Natural killer cell (primary cell): ENCODE measurements around the gene MRPL27. TPM values are rescaled to one million over a fixed set of nuclear protein-coding genes. Genes with fewer than 3 reads are reported as not detected.

Experiments used
- ATAC-seq, 3 donors: fragments of 150-1000 bp in 2 of 3; fragments of 200-7000 bp in 1 of 3; cut with Tn5 transposase; 1 replicate in 1 of 3; 2 replicates in 2 of 3; pipeline ENCODE4 v1.10.0; 2021; ENCODE audit warnings: mild to moderate bottlenecking in 2 of 3, moderate library complexity in 2 of 3
- DNase-seq, 2 donors: peaks; one replicate each; pipeline versions ENCODE4 v3.0.0 to v3.0.0-alpha.2; 2013 to 2021; ENCODE audit warnings: mixed read lengths in 1 of 2
- H3K27ac ChIP-seq: one replicate; pipeline ENCODE4 v1.5.1; 2013; ENCODE audit warnings: mild to moderate bottlenecking, low read length
- H3K27me3 ChIP-seq: one replicate; pipeline ENCODE4 v1.6.1; 2013; ENCODE audit warnings: low read length; ENCODE audit not compliant: control insufficient read depth, insufficient read depth
- H3K36me3 ChIP-seq: one replicate; pipeline ENCODE4 v1.6.1; 2013; ENCODE audit warnings: low read length; ENCODE audit not compliant: control insufficient read depth, insufficient read depth
- H3K4me1 ChIP-seq: one replicate; pipeline ENCODE4 v1.6.1; 2013; ENCODE audit warnings: low read length; ENCODE audit not compliant: control insufficient read depth, insufficient read depth
- H3K4me3 ChIP-seq: one replicate; pipeline ENCODE4 v1.5.1; 2013; ENCODE audit warnings: low read length
- H3K9me3 ChIP-seq: one replicate; pipeline ENCODE4 v1.6.1; 2013; ENCODE audit warnings: low read length; ENCODE audit not compliant: control insufficient read depth, insufficient read depth
- H3K27ac Mint-ChIP-seq, 2 donors: one replicate each; pipeline ENCODE4 v1.8.0; 2022; ENCODE audit warnings: mild to moderate bottlenecking in 2 of 2, mixed read lengths in 2 of 2, moderate library complexity in 1 of 2
- H3K27me3 Mint-ChIP-seq, 2 donors: one replicate each; pipeline ENCODE4 v1.8.0; 2022; ENCODE audit warnings: low read depth in 2 of 2, mixed read lengths in 2 of 2
- H3K36me3 Mint-ChIP-seq: one replicate; pipeline ENCODE4 v1.8.0; 2022; ENCODE audit warnings: mixed read lengths
- H3K4me1 Mint-ChIP-seq, 2 donors: one replicate each; pipeline ENCODE4 v1.8.0; 2022; ENCODE audit warnings: mixed read lengths in 2 of 2
- H3K4me3 Mint-ChIP-seq: one replicate; pipeline ENCODE4 v1.8.0; 2022; ENCODE audit warnings: mild to moderate bottlenecking, moderate library complexity, mixed read lengths
- H3K9me3 Mint-ChIP-seq, 2 donors: one replicate each; pipeline ENCODE4 v1.8.0; 2022; ENCODE audit warnings: mixed read lengths in 2 of 2
- CTCF ChIP-seq: fragments of 200-600 bp; IDR thresholded peaks from one replicate; pipeline ENCODE4 v1.8.0; 2022; ENCODE audit warnings: antibody characterized with exemption
- WGBS: methylation state at CpG from one replicate; pipeline ENCODE4 v1.1.7; 2013; ENCODE audit warnings: missing lambda C conversion rate; ENCODE audit not compliant: insufficient coverage; 5-methylcytosine and 5-hydroxymethylcytosine counted together
- intact Hi-C: fragments of 100-400 bp; cut with micrococcal nuclease; formaldehyde crosslinking; loops from one replicate; pipeline ENCODE4 v1.14.2; 2022
- total RNA-seq, 4 donors: library from RNA; stranded (reverse); fragments of 120-200 nt in 1 of 4; gene quantifications; one replicate each; pipeline versions ENCODE4 v1.2.3 to v1.2.4, GENCODE V29; 2013 to 2022

The MRPL27 gene
- total RNA-seq, 3 donors from 2014 or later (not counting 1 experiment from before 2014, with no cell fraction given): 16.4 to 36.6 (median 31.3) TPM

GRCh38 chr17:50355701-50356341 is 17.2 kb downstream of the MRPL27 start:
- Mint-ChIP-seq H3K27ac (no peak overlapping the region), H3K4me1 (peaks cover 10 to 24% of the 10 kb centered on the region in 2 donors), H3K9me3 (no peaks in the 10 kb centered on the region), H3K27me3 (no peaks in the 10 kb centered on the region), H3K4me3 (no peak overlapping the region), H3K36me3 (no peaks in the 10 kb centered on the region)
- no peaks in the 10 kb centered on the region for H3K27me3 ChIP-seq
- TF ChIP-seq CTCF: no peak
- H3K4me3 ChIP-seq: no peak overlapping the region
- H3K27ac ChIP-seq: no peak overlapping the region
- H3K9me3 ChIP-seq: no peaks in the 10 kb centered on the region
- WGBS: 93% methylated on average over 20 of the region's 20 CpGs
- H3K36me3 ChIP-seq: peaks cover 49% of the 10 kb centered on the region
- intact Hi-C loops: no loop called here
- ATAC-seq: peak in 1 of 3 donors; percentile 13
- H3K4me1 ChIP-seq: no peaks in the 10 kb centered on the region
- no peak for DNase-seq

- Histone ChIP-seq H3K9me3 (no peaks in the 10 kb centered on the region), H3K4me1 (no peaks in the 10 kb centered on the region), H3K36me3 (peaks cover 49% of the 10 kb centered on the region), H3K27me3 (no peaks in the 10 kb centered on the region), H3K27ac (no peak overlapping the region), H3K4me3 (no peak overlapping the region)
- H3K4me3 Mint-ChIP-seq: no peak overlapping the region
- DNase-seq: no peak
- no peaks in the 10 kb centered on the region for H3K9me3 Mint-ChIP-seq
- no peaks in the 10 kb centered on the region for H3K27me3 Mint-ChIP-seq
- H3K36me3 Mint-ChIP-seq: no peaks in the 10 kb centered on the region
- intact Hi-C loops: no loop called here
- H3K4me1 Mint-ChIP-seq: peaks cover 11 to 26% of the 10 kb centered on the region in 2 donors
- no peak overlapping the region for H3K27ac Mint-ChIP-seq
- no peak for ATAC-seq
- TF ChIP-seq CTCF: no peak
- 87% methylated on average over 3 of the region's 4 CpGs for WGBS
Measured at GRCh38 chr17:50355336-50355700, 17.7 kb downstream of the MRPL27 start.

GRCh38 chr17:50354776-50355175 is 18.2 kb downstream of the MRPL27 start:
- no peak overlapping the region for H3K27ac ChIP-seq
- no peaks in the 10 kb centered on the region for H3K4me1 ChIP-seq
- intact Hi-C loops: no loop called here
- no peak for TF ChIP-seq CTCF
- Mint-ChIP-seq H3K9me3 (no peaks in the 10 kb centered on the region), H3K4me1 (peaks cover 11 to 26% of the 10 kb centered on the region in 2 donors), H3K36me3 (no peaks in the 10 kb centered on the region), H3K4me3 (no peak overlapping the region), H3K27ac (no peak overlapping the region), H3K27me3 (no peaks in the 10 kb centered on the region)
- peaks cover 49% of the 10 kb centered on the region for H3K36me3 ChIP-seq
- ATAC-seq (no peak), DNase-seq (no peak)
- H3K27me3 ChIP-seq: no peaks in the 10 kb centered on the region
- no peaks in the 10 kb centered on the region for H3K9me3 ChIP-seq
- no peak overlapping the region for H3K4me3 ChIP-seq
- 96% methylated on average over 13 of the region's 13 CpGs for WGBS

GRCh38 chr17:50354198-50354597 is 18.8 kb downstream of the MRPL27 start:
- no peaks in the 10 kb centered on the region for H3K9me3 Mint-ChIP-seq
- no peaks in the 10 kb centered on the region for H3K4me1 ChIP-seq
- no peak for DNase-seq
- intact Hi-C loops: no loop called here
- H3K27me3 Mint-ChIP-seq: no peaks in the 10 kb centered on the region
- 96% methylated on average over 15 of the region's 15 CpGs for WGBS
- H3K4me3 Mint-ChIP-seq: no peak overlapping the region
- no peak overlapping the region for H3K27ac Mint-ChIP-seq
- H3K27me3 ChIP-seq: no peaks in the 10 kb centered on the region
- no peaks in the 10 kb centered on the region for H3K36me3 Mint-ChIP-seq
- no peak overlapping the region for H3K27ac ChIP-seq
- ATAC-seq: no peak
- H3K36me3 ChIP-seq: peaks cover 46% of the 10 kb centered on the region
- H3K4me1 Mint-ChIP-seq: peaks cover 11 to 28% of the 10 kb centered on the region in 2 donors
- no peak for TF ChIP-seq CTCF
- no peak overlapping the region for H3K4me3 ChIP-seq
- no peaks in the 10 kb centered on the region for H3K9me3 ChIP-seq
